HCT116 (cell line): ENCODE results near the gene C19orf85. TPM values are rescaled to one million over a fixed set of nuclear protein-coding genes. Genes with fewer than 3 reads are reported as not detected.

ENCODE experiments used
- ATAC-seq: fragments of 200-7000 bp; cut with Tn5 transposase; 2 replicates; pipeline ENCODE4 v1.9.1; 2020; ENCODE audit warnings: mild to moderate bottlenecking, moderate library complexity
- BruUV-seq: library from RNA; stranded (reverse); fragments of 400-500 nt; replicated peaks from 2 replicates; lab custom pipeline; 2021; lab: Mats Ljungman, UMichigan
- CTCF ChIA-PET: fragments of 300-600 bp; sonication (Branson Sonifier 250); formaldehyde crosslinking; loops from one replicate; lab custom pipeline; 2021; ENCODE audit warnings: antibody characterized with exemption; lab: Charles Lee
- POLR2A ChIA-PET: fragments of 300-600, 350-600 bp; sonication (Branson Sonifier 250); formaldehyde crosslinking; loops from one replicate; lab custom pipeline; 2021; ENCODE audit warnings: antibody characterized with exemption; lab: Charles Lee
- RAD21 ChIA-PET, 2 experiments: fragments of 300-600 bp; sonication (Branson Sonifier 250); formaldehyde crosslinking; loops; one replicate each; lab custom pipeline; 2023; ENCODE audit warnings: low total read pairs in 2 of 2; ENCODE audit not compliant: uncharacterized antibody in 2 of 2, unreplicated experiment in 2 of 2, low non-redundant PET in 1 of 2; lab: Charles Lee
- DNase-seq: peaks from one replicate; pipeline ENCODE4 v3.0.0-alpha.2; 2010; ENCODE audit warnings: low read depth, low spot score
- H2AFZ ChIP-seq: fragments of 200-600 bp; shearing (Covaris generic), sonication (generic); 2 replicates; pipeline ENCODE4 v1.6.1; 2017; ENCODE audit warnings: low read depth, mixed run types, mixed read lengths, antibody characterized with exemption, low read length; ENCODE audit not compliant: poor library complexity, severe bottlenecking
- H3K27ac ChIP-seq: 2 replicates; pipeline ENCODE4 v1.5.1; 2012; ENCODE audit warnings: low read depth, low read length
- H3K27me3 ChIP-seq: fragments of 200-600 bp; sonication (generic); 2 replicates; pipeline ENCODE4 v1.6.1; 2016; ENCODE audit warnings: mixed run types, low read length, mixed read lengths; ENCODE audit not compliant: insufficient read depth
- H3K36me3 ChIP-seq, 2 experiments: fragments of 200-500 bp in 1 of 2; fragments of 200-600 bp in 1 of 2; sonication (Bioruptor generic) in 1 of 2; sonication (generic) in 1 of 2; 2 replicates each; pipeline versions ENCODE4 v1.5.1 to v1.6.1; 2014 to 2016; ENCODE audit warnings: low read length in 2 of 2, inconsistent platforms in 1 of 2, mixed read lengths in 1 of 2, mixed run types in 1 of 2; ENCODE audit not compliant: insufficient read depth in 2 of 2, control insufficient read depth in 1 of 2
- H3K4me1 ChIP-seq, 2 experiments: fragments of 200-600 bp in 1 of 2; sonication (generic) in 1 of 2; 2 replicates each; pipeline versions ENCODE4 v1.5.1 to v1.6.1; 2012 to 2017; ENCODE audit warnings: low read length in 2 of 2, inconsistent platforms in 1 of 2, mild to moderate bottlenecking in 1 of 2, mixed read lengths in 1 of 2, mixed run types in 1 of 2, moderate library complexity in 1 of 2; ENCODE audit not compliant: insufficient read depth in 2 of 2, control insufficient read depth in 1 of 2
- H3K4me2 ChIP-seq: fragments of 200-600 bp; sonication (generic); 2 replicates; pipeline ENCODE4 v1.6.1; 2017; ENCODE audit warnings: mixed run types, low read length, mixed read lengths
- H3K4me3 ChIP-seq, 2 experiments: fragments of 200-600 bp in 1 of 2; sonication (generic) in 1 of 2; replicated peaks in 1 of 2; 2 replicates each; pipeline ENCODE4 v1.5.1; 2011 to 2016; ENCODE audit warnings: low read length in 2 of 2, control low read depth in 1 of 2, low read depth in 1 of 2, mild to moderate bottlenecking in 1 of 2, mixed read lengths in 1 of 2, mixed run types in 1 of 2
- H3K79me2 ChIP-seq: fragments of 200-600 bp; sonication (generic); 2 replicates; pipeline ENCODE4 v1.6.1; 2017; ENCODE audit warnings: mild to moderate bottlenecking, mixed run types, low read length, moderate library complexity, mixed read lengths; ENCODE audit not compliant: insufficient read depth
- H3K9ac ChIP-seq: fragments of 200-600 bp; sonication (generic); 2 replicates; pipeline ENCODE4 v1.6.1; 2016; ENCODE audit warnings: low read length, mixed read lengths
- H3K9me2 ChIP-seq: fragments of 200-600 bp; sonication (generic), shearing (Covaris generic); 2 replicates; pipeline ENCODE4 v1.6.1; 2017; ENCODE audit warnings: mixed run types, mild to moderate bottlenecking, moderate library complexity; ENCODE audit not compliant: insufficient read depth
- H3K9me3 ChIP-seq, 2 experiments: fragments of 200-500 bp in 1 of 2; fragments of 200-600 bp in 1 of 2; sonication (Bioruptor generic) in 1 of 2; sonication (generic) in 1 of 2; 2 replicates each; pipeline ENCODE4 v1.6.1; 2014 to 2017; ENCODE audit warnings: low read length in 2 of 2, mixed read lengths in 2 of 2, inconsistent platforms in 1 of 2, low read depth in 1 of 2, mild to moderate bottlenecking in 1 of 2, mixed run types in 1 of 2, moderate library complexity in 1 of 2; ENCODE audit not compliant: control insufficient read depth in 1 of 2, insufficient read depth in 1 of 2
- H4K20me1 ChIP-seq: fragments of 200-600 bp; sonication (generic), shearing (Covaris generic); 2 replicates; pipeline ENCODE4 v1.6.1; 2017; ENCODE audit warnings: mixed run types, mild to moderate bottlenecking, moderate library complexity; ENCODE audit not compliant: insufficient read depth
- FOSL1 ChIP-seq: IDR thresholded peaks from 2 replicates; pipeline ENCODE4 v1.6.1; 2012; ENCODE audit warnings: low read depth
- JUND ChIP-seq: IDR thresholded peaks from 2 replicates; pipeline ENCODE4 v1.6.1; 2012
- TCF7L2 ChIP-seq: IDR thresholded peaks from 2 replicates; pipeline ENCODE4 v1.7.0; 2011; ENCODE audit warnings: borderline replicate concordance, inconsistent platforms; ENCODE audit not compliant: insufficient read depth, insufficient read length; ENCODE audit errors: extremely low read depth
- ZBTB33 ChIP-seq: IDR thresholded peaks from 2 replicates; pipeline ENCODE4 v1.6.1; 2011; ENCODE audit warnings: mild to moderate bottlenecking, low read length, moderate library complexity; ENCODE audit not compliant: insufficient replicate concordance; ENCODE audit errors: extremely low read depth
- intact Hi-C: fragments of 100-400 bp; cut with micrococcal nuclease; formaldehyde crosslinking; loops from 2 replicates; pipeline ENCODE4 v1.10.0; 2022
- total RNA-seq: library from RNA; stranded (reverse); gene quantifications from one replicate; pipeline ENCODE4 v1.2.1, GENCODE V29; 2021; ENCODE audit not compliant: unreplicated experiment

Gene C19orf85
- total RNA-seq, 1 experiment from 2014 or later: 0.34 TPM

- intact Hi-C loops: loop anchor here (10.0 kb wide), 1 partner anchor 231 kb away; no protein-coding TSS in a partner anchor
- ChIA-PET POLR2A (no interaction called here), RAD21 (no interaction called here), CTCF (no interaction called here)
- Histone ChIP-seq H3K36me3 (no peaks in the 10 kb centered on the region), H3K4me2 (no peak overlapping the region), H3K4me3 (no peak overlapping the region), H3K27ac (no peak overlapping the region), H4K20me1 (no peaks in the 10 kb centered on the region), H3K9me2 (no peaks in the 10 kb centered on the region), H3K27me3 (peaks cover 19% of the 10 kb centered on the region; the same call in 1 of the 2 replicates), H2AFZ (no peak overlapping the region), H3K9ac (no peak overlapping the region), H3K79me2 (no peaks in the 10 kb centered on the region), H3K4me1 (peaks cover 0 to 10% of the 10 kb centered on the region in 2 experiments; a peak in 2 of 4 replicates), H3K9me3 (no peaks in the 10 kb centered on the region)
- TF ChIP-seq JUND: no peak
- no peak for TF ChIP-seq TCF7L2
- TF ChIP-seq FOSL1: no peak
- ATAC-seq: no peak
- no peak for DNase-seq
- BruUV-seq: no TSS peak
Measured at GRCh38 chr19:55446060-55446459, 18.5 kb downstream of the C19orf85 start.

GRCh38 chr19:55444646-55445045 is 19.9 kb downstream of the C19orf85 start:
- Histone ChIP-seq H3K79me2 (no peaks in the 10 kb centered on the region), H2AFZ (no peak overlapping the region), H3K27me3 (peaks cover 19% of the 10 kb centered on the region; the same call in 1 of the 2 replicates), H3K27ac (no peak overlapping the region), H3K4me2 (no peak overlapping the region), H3K36me3 (no peaks in the 10 kb centered on the region), H3K9ac (no peak overlapping the region), H3K4me3 (no peak overlapping the region), H3K9me3 (no peaks in the 10 kb centered on the region), H3K9me2 (no peaks in the 10 kb centered on the region), H3K4me1 (peaks cover 0 to 10% of the 10 kb centered on the region in 2 experiments; a peak in 2 of 4 replicates), H4K20me1 (no peaks in the 10 kb centered on the region)
- ATAC-seq (no peak), DNase-seq (no peak)
- ChIA-PET RAD21 (no interaction called here), CTCF (no interaction called here), POLR2A (no interaction called here)
- BruUV-seq: no TSS peak
- no peak for TF ChIP-seq ZBTB33
- intact Hi-C loops: loop anchor here (10.0 kb wide), 1 partner anchor 230 kb away; no protein-coding TSS in a partner anchor
